PC-3 (cell line): ENCODE results near the gene TMEM51.

Experiments
- EZH2phosphoT487 ChIP-seq: fragments of 300-600 bp; sonication (generic); IDR thresholded peaks from 2 replicates; pipeline ENCODE4 v1.6.1; 2018; ENCODE audit warnings: mild to moderate bottlenecking, antibody characterized with exemption, low read length, borderline replicate concordance
- TF ChIP-seq, protein P1 (sequence below): fragments of 300-600 bp; sonication (generic); conservative IDR thresholded peaks from 2 replicates; pipeline ENCODE4 v1.5.1; 2017; ENCODE audit warnings: antibody characterized with exemption, low read depth, mild to moderate bottlenecking, low read length

DNA sequence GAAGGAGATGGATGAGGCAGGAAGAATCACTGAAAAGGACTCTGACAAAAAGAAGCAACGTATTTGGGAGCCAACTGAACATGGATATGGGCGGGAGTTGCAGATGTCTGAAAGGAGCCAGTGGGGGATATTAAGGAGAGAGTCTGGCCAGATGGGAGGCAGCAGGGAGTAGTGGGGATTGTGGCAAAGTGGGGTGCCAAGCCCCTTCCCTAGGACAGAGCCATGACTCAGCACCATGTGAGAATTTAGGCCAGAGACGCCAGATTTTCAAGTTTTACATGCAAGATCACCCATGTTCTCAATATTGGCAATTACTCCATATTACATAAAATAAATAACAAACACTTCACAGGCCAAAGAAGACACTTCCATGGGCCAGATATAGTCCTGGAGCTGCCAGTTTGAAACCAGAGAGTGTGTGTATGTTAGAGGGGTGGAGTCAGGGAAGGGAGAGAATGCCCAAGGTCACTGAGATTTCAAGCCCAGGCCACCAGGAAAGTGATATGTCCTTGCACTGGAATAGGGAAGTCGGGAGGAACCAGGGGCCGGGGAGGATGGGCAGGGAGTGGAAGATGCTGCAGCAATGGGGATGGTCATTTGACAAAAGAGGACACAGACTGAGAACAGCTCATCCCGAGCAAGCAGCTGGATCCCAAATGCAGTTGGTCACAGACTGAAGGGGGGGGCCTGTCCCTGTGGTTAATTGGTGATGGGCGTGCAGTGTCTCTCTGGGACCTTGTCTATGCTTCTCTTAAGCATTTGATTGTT is 23.5 kb downstream of the TMEM51 start:
- TF ChIP-seq EZH2phosphoT487: no peak
- TF ChIP-seq, protein P1, sequence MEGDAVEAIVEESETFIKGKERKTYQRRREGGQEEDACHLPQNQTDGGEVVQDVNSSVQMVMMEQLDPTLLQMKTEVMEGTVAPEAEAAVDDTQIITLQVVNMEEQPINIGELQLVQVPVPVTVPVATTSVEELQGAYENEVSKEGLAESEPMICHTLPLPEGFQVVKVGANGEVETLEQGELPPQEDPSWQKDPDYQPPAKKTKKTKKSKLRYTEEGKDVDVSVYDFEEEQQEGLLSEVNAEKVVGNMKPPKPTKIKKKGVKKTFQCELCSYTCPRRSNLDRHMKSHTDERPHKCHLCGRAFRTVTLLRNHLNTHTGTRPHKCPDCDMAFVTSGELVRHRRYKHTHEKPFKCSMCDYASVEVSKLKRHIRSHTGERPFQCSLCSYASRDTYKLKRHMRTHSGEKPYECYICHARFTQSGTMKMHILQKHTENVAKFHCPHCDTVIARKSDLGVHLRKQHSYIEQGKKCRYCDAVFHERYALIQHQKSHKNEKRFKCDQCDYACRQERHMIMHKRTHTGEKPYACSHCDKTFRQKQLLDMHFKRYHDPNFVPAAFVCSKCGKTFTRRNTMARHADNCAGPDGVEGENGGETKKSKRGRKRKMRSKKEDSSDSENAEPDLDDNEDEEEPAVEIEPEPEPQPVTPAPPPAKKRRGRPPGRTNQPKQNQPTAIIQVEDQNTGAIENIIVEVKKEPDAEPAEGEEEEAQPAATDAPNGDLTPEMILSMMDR: no peak
